H9 (cell line): ENCODE results near the gene KCNJ15. TPM values are rescaled to one million over a fixed set of nuclear protein-coding genes. Genes with fewer than 3 reads are reported as not detected.

Experiments used
- DNase-seq: peaks from one replicate; pipeline ENCODE4 v3.0.0-alpha.2; 2017
- H2AFZ ChIP-seq: one replicate; pipeline ENCODE4 v1.6.1; 2013; ENCODE audit warnings: mild to moderate bottlenecking, low read length, control low read depth, moderate library complexity
- H2AK5ac ChIP-seq: 2 replicates; pipeline ENCODE4 v1.6.1; 2013; ENCODE audit warnings: low read length, control low read depth, mixed read lengths; ENCODE audit not compliant: insufficient read length
- H2BK120ac ChIP-seq: one replicate; pipeline ENCODE4 v1.6.1; 2013; ENCODE audit warnings: low read depth, mild to moderate bottlenecking, low read length, control low read depth, inconsistent platforms; ENCODE audit not compliant: poor library complexity, severe bottlenecking
- H2BK12ac ChIP-seq: 2 replicates; pipeline ENCODE4 v1.6.1; 2013; ENCODE audit warnings: low read length, control low read depth, mixed read lengths, low read depth; ENCODE audit not compliant: insufficient read length
- H2BK15ac ChIP-seq: 2 replicates; pipeline ENCODE4 v1.6.1; 2013; ENCODE audit warnings: low read depth, low read length, control low read depth
- H2BK20ac ChIP-seq: one replicate; pipeline ENCODE4 v1.6.1; 2013; ENCODE audit warnings: low read depth, mild to moderate bottlenecking, low read length, control low read depth, inconsistent platforms; ENCODE audit not compliant: poor library complexity, severe bottlenecking
- H2BK5ac ChIP-seq: 2 replicates; pipeline ENCODE4 v1.6.1; 2013; ENCODE audit warnings: low read length, control low read depth, mixed read lengths; ENCODE audit not compliant: insufficient read length
- H3K14ac ChIP-seq: 2 replicates; pipeline ENCODE4 v1.6.1; 2013; ENCODE audit warnings: low read length, control low read depth; ENCODE audit not compliant: insufficient read depth
- H3K18ac ChIP-seq: 2 replicates; pipeline ENCODE4 v1.6.1; 2013; ENCODE audit warnings: low read depth, mild to moderate bottlenecking, mixed read lengths, low read length, control low read depth; ENCODE audit not compliant: insufficient read length
- H3K23ac ChIP-seq: 2 replicates; pipeline ENCODE4 v1.6.1; 2013; ENCODE audit warnings: low read length, control low read depth, mixed read lengths, low read depth; ENCODE audit not compliant: insufficient read length
- H3K23me2 ChIP-seq: 2 replicates; pipeline ENCODE4 v1.6.1; 2013; ENCODE audit warnings: low read depth, mild to moderate bottlenecking, mixed read lengths, low read length, control low read depth; ENCODE audit not compliant: insufficient read length, poor library complexity, severe bottlenecking
- H3K27ac ChIP-seq: 2 replicates; pipeline ENCODE4 v1.5.1; 2013; ENCODE audit warnings: low read length, control low read depth, mixed read lengths, low read depth; ENCODE audit not compliant: insufficient read length
- H3K27me3 ChIP-seq: 2 replicates; pipeline ENCODE4 v1.6.1; 2013; ENCODE audit warnings: low read length, control low read depth, inconsistent platforms; ENCODE audit not compliant: insufficient read depth
- H3K4ac ChIP-seq: 2 replicates; pipeline ENCODE4 v1.6.1; 2013; ENCODE audit warnings: low read depth, mild to moderate bottlenecking, control low read depth, inconsistent platforms, low read length, moderate library complexity
- H3K4me1 ChIP-seq: 2 replicates; pipeline ENCODE4 v1.6.1; 2013; ENCODE audit warnings: low read length, control low read depth, inconsistent platforms; ENCODE audit not compliant: insufficient read depth
- H3K4me2 ChIP-seq: 2 replicates; pipeline ENCODE4 v1.6.1; 2013; ENCODE audit warnings: low read length, control low read depth, mixed read lengths; ENCODE audit not compliant: insufficient read length, insufficient read depth
- H3K56ac ChIP-seq: 2 replicates; pipeline ENCODE4 v1.6.1; 2013; ENCODE audit warnings: low read depth, mild to moderate bottlenecking, mixed read lengths, low read length, control low read depth; ENCODE audit not compliant: insufficient read length
- H3K79me1 ChIP-seq: 2 replicates; pipeline ENCODE4 v1.6.1; 2013; ENCODE audit warnings: low read depth, mild to moderate bottlenecking, moderate library complexity, low read length, control low read depth, inconsistent platforms; ENCODE audit not compliant: insufficient read depth, poor library complexity, severe bottlenecking
- H3K79me2 ChIP-seq: 2 replicates; pipeline ENCODE4 v1.6.1; 2013; ENCODE audit warnings: low read length, control low read depth, inconsistent platforms; ENCODE audit not compliant: insufficient read depth
- H3K9ac ChIP-seq: 2 replicates; pipeline ENCODE4 v1.6.1; 2013; ENCODE audit warnings: low read length, control low read depth, mixed read lengths; ENCODE audit not compliant: insufficient read length; ENCODE audit errors: extremely low read depth
- H3K9me3 ChIP-seq: one replicate; pipeline ENCODE4 v1.6.1; 2013; ENCODE audit warnings: low read depth, low read length, inconsistent platforms; ENCODE audit not compliant: control insufficient read depth
- H3T11ph ChIP-seq: one replicate; pipeline ENCODE4 v1.6.1; 2013; ENCODE audit warnings: mild to moderate bottlenecking, low read length, control low read depth, inconsistent platforms
- H4K20me1 ChIP-seq: one replicate; pipeline ENCODE4 v1.6.1; 2013; ENCODE audit not compliant: control insufficient read depth, insufficient read length, insufficient read depth
- H4K5ac ChIP-seq: 2 replicates; pipeline ENCODE4 v1.6.1; 2013; ENCODE audit warnings: low read depth, mild to moderate bottlenecking, mixed read lengths, low read length, control low read depth; ENCODE audit not compliant: insufficient read length
- H4K8ac ChIP-seq: replicated peaks from 2 replicates; pipeline ENCODE4 v1.6.1; 2013; ENCODE audit warnings: low read length, control low read depth, mixed read lengths, low read depth; ENCODE audit not compliant: insufficient read length
- H4K91ac ChIP-seq: 2 replicates; pipeline ENCODE4 v1.6.1; 2013; ENCODE audit warnings: low read depth, mild to moderate bottlenecking, moderate library complexity, mixed read lengths, low read length, control low read depth; ENCODE audit not compliant: insufficient read length
- H3K27ac Mint-ChIP-seq, 3 experiments: 2 replicates in 2 of 3; 3 replicates in 1 of 3; pipeline ENCODE4 v1.8.0; 2020 to 2021; ENCODE audit warnings: mixed read lengths in 3 of 3, mild to moderate bottlenecking in 1 of 3, moderate library complexity in 1 of 3
- H3K27me3 Mint-ChIP-seq: 2 replicates; pipeline ENCODE4 v1.8.0; 2021; ENCODE audit warnings: low read depth, mild to moderate bottlenecking, moderate library complexity, mixed read lengths
- H3K36me3 Mint-ChIP-seq, 3 experiments: 2 replicates in 2 of 3; 3 replicates in 1 of 3; pipeline ENCODE4 v1.8.0; 2020 to 2021; ENCODE audit warnings: low read depth in 3 of 3, mixed read lengths in 3 of 3; ENCODE audit not compliant: insufficient read depth in 1 of 3
- H3K4me1 Mint-ChIP-seq, 2 experiments: 2 replicates each; pipeline ENCODE4 v1.8.0; 2020; ENCODE audit warnings: mixed read lengths in 2 of 2
- H3K4me3 Mint-ChIP-seq, 2 experiments: 2 replicates in 1 of 2; 3 replicates in 1 of 2; pipeline ENCODE4 v1.8.0; 2020 to 2021; ENCODE audit warnings: mild to moderate bottlenecking in 2 of 2, mixed read lengths in 2 of 2, moderate library complexity in 1 of 2
- H3K9me3 Mint-ChIP-seq, 2 experiments: 2 replicates in 1 of 2; 3 replicates in 1 of 2; pipeline ENCODE4 v1.8.0; 2020; ENCODE audit warnings: mild to moderate bottlenecking in 2 of 2, mixed read lengths in 2 of 2, moderate library complexity in 1 of 2
- CTCF ChIP-seq: fragments of 200-600 bp; sonication (generic); conservative IDR thresholded peaks from 3 replicates; pipeline ENCODE4 v1.8.0; 2021; ENCODE audit warnings: antibody characterized with exemption, mild to moderate bottlenecking
- WGBS: extraction: QIAGEN DNeasy Blood & Tissue Kit; methylation state at CpG from one replicate; pipeline ENCODE4 v1.1.7; 2013; ENCODE audit warnings: missing lambda C conversion rate, low lambda C conversion rate, mixed read lengths; ENCODE audit not compliant: insufficient read length; ENCODE audit errors: extremely low coverage; 5-methylcytosine and 5-hydroxymethylcytosine counted together
- total RNA-seq: library from RNA; stranded (reverse); gene quantifications from 2 replicates; pipeline ENCODE4 v1.2.1, GENCODE V29; 2021

KCNJ15 gene
- total RNA-seq, 1 experiment from 2014 or later, result not detected

GRCh38 chr21:38327984-38328383, 71.2 kb downstream of the KCNJ15 start:
- Histone ChIP-seq H2BK5ac (no peak overlapping the region), H3K27ac (no peak overlapping the region), H3K9me3 (no peaks in the 10 kb centered on the region), H2BK20ac (no peak overlapping the region), H2AFZ (no peak overlapping the region), H4K20me1 (no peaks in the 10 kb centered on the region), H3K4ac (no peak overlapping the region), H3K18ac (no peak overlapping the region), H2BK12ac (no peak overlapping the region), H3K56ac (no peak overlapping the region), H4K91ac (no peak overlapping the region), H2BK120ac (no peak overlapping the region), H4K8ac (no peak overlapping the region), H3K79me2 (no peaks in the 10 kb centered on the region), H3K23ac (no peak overlapping the region), H3K4me1 (peaks cover 18% of the 10 kb centered on the region), H2AK5ac (no peak overlapping the region), H3K14ac (no peak overlapping the region), H3K79me1 (no peaks in the 10 kb centered on the region), H3K9ac (no peak overlapping the region), H3K23me2 (no peaks in the 10 kb centered on the region), H3K27me3 (no peaks in the 10 kb centered on the region), H3K4me2 (no peak overlapping the region), H4K5ac (no peak overlapping the region), H2BK15ac (no peak overlapping the region), H3T11ph (no peak overlapping the region)
- TF ChIP-seq CTCF, result no peak
- H3K27me3 Mint-ChIP-seq, result no peaks in the 10 kb centered on the region
- H3K9me3 Mint-ChIP-seq, result no peaks in the 10 kb centered on the region; a peak in 2 of 5 replicates
- H3K36me3 Mint-ChIP-seq, result no peaks in the 10 kb centered on the region; a peak in 2 of 7 replicates
- WGBS, result no CpG with 5 or more reads among the region's 1 CpG
- no peak overlapping the region for H3K4me3 Mint-ChIP-seq
- H3K4me1 Mint-ChIP-seq, result peaks cover 28 to 34% of the 10 kb centered on the region in 2 experiments
- H3K27ac Mint-ChIP-seq, result no peak overlapping the region; a peak in 1 of 7 replicates
- no peak for DNase-seq
